A549 (cell line): ENCODE measurements around the gene MAPK4.

Experiments
- CTCF ChIP-seq: fragments of >200 bp; sonication (Bioruptor Twin); formaldehyde crosslinking; IDR thresholded peaks from 3 replicates; pipeline ENCODE4 v1.5.1; 2016
- MAX ChIP-seq: IDR thresholded peaks from 2 replicates; pipeline ENCODE4 v1.6.1; 2012
- POLR2A ChIP-seq: IDR thresholded peaks from 2 replicates; pipeline ENCODE4 v1.6.1; 2012; ENCODE audit warnings: mild to moderate bottlenecking, low read length
- RARB ChIP-seq: fragments of 250-450 bp; sonication (Bioruptor Pico); IDR thresholded peaks from 2 replicates; pipeline ENCODE4 v1.8.0; 2021; ENCODE audit warnings: mild to moderate bottlenecking, moderate library complexity
- RFX5 ChIP-seq: fragments of 450-650 bp; IDR thresholded peaks from 2 replicates; pipeline ENCODE4 v1.7.1; 2014; ENCODE audit warnings: antibody characterized with exemption, mild to moderate bottlenecking, moderate library complexity

GRCh38 chr18:50665015-50665414, 105.1 kb downstream of the MAPK4 start:
- TF ChIP-seq RFX5: no peak
- no peak for TF ChIP-seq CTCF
- no peak for TF ChIP-seq MAX
- TF ChIP-seq POLR2A: no peak
- TF ChIP-seq RARB: no peak
